Neural cell (in vitro differentiated cells): Measurements from ENCODE around the gene PTCD2. TPM values are rescaled to one million over a fixed set of nuclear protein-coding genes. Genes with fewer than 3 reads are reported as not detected.

Experiments
- H2AFZ ChIP-seq: fragments of 200-600, 300-800 bp; sonication (generic), shearing (Covaris generic); 2 replicates; pipeline ENCODE4 v1.6.0; 2014; ENCODE audit warnings: low read depth, mild to moderate bottlenecking, antibody characterized with exemption, low read length, moderate library complexity
- H3F3A ChIP-seq: fragments of 200-600 bp; shearing (Covaris generic); 2 replicates; pipeline ENCODE4 v1.6.1; 2016; ENCODE audit warnings: mild to moderate bottlenecking, moderate library complexity, mixed read lengths, antibody characterized with exemption, low read length; ENCODE audit not compliant: insufficient read depth, poor library complexity, severe bottlenecking
- H3K27ac ChIP-seq: fragments of 200-600, 300-800 bp; sonication (generic), shearing (Covaris generic); 2 replicates; pipeline ENCODE4 v1.5.1; 2014; ENCODE audit warnings: mild to moderate bottlenecking, low read length, moderate library complexity
- H3K27me3 ChIP-seq: fragments of 300-800, 200-600 bp; sonication (generic), shearing (Covaris generic); 2 replicates; pipeline ENCODE4 v1.6.0; 2014; ENCODE audit warnings: mild to moderate bottlenecking, low read depth, low read length, moderate library complexity; ENCODE audit not compliant: insufficient read depth
- H3K36me3 ChIP-seq: fragments of 300-800, 200-600 bp; sonication (generic), shearing (Covaris generic); 2 replicates; pipeline ENCODE4 v1.5.1; 2014; ENCODE audit warnings: mild to moderate bottlenecking, antibody characterized with exemption, low read length, moderate library complexity; ENCODE audit not compliant: insufficient read depth
- H3K4me2 ChIP-seq: fragments of 300-800, 200-600 bp; sonication (generic), shearing (Covaris generic); 2 replicates; pipeline ENCODE4 v1.6.0; 2014; ENCODE audit warnings: mild to moderate bottlenecking, low read length
- H3K4me3 ChIP-seq: fragments of 300-800, 200-600 bp; sonication (generic), shearing (Covaris generic); 2 replicates; pipeline ENCODE4 v1.5.1; 2014; ENCODE audit warnings: mild to moderate bottlenecking, low read length, moderate library complexity
- H3K79me2 ChIP-seq: fragments of 200-600 bp; shearing (Covaris generic); replicated peaks from 2 replicates; pipeline ENCODE4 v1.6.0; 2014; ENCODE audit warnings: mild to moderate bottlenecking, low read length, moderate library complexity; ENCODE audit not compliant: insufficient read depth
- H3K9ac ChIP-seq: fragments of 300-800, 200-600 bp; sonication (generic), shearing (Covaris generic); 2 replicates; pipeline ENCODE4 v1.6.1; 2016; ENCODE audit warnings: mild to moderate bottlenecking, low read length, mixed read lengths
- H3K9me2 ChIP-seq: fragments of 200-600 bp; shearing (Covaris generic); 2 replicates; pipeline ENCODE4 v1.6.1; 2016; ENCODE audit warnings: mild to moderate bottlenecking, low read length, mixed read lengths; ENCODE audit not compliant: insufficient read depth
- H3K9me3 ChIP-seq: fragments of 200-600, 300-800 bp; sonication (generic), shearing (Covaris generic); 2 replicates; pipeline ENCODE4 v1.6.1; 2016; ENCODE audit warnings: mild to moderate bottlenecking, mixed run types, low read length, moderate library complexity, mixed read lengths
- H4K20me1 ChIP-seq: fragments of 200-600 bp; shearing (Covaris generic); 2 replicates; pipeline ENCODE4 v1.6.1; 2016; ENCODE audit warnings: mild to moderate bottlenecking, mixed run types; ENCODE audit not compliant: insufficient read depth
- CTCF ChIP-seq: fragments of 450-650 bp; IDR thresholded peaks from 2 replicates; pipeline ENCODE4 v1.5.1; 2014; ENCODE audit warnings: antibody characterized with exemption, mild to moderate bottlenecking, moderate library complexity; ENCODE audit not compliant: poor library complexity, severe bottlenecking
- EP300 ChIP-seq: fragments of 450-650 bp; conservative IDR thresholded peaks from 2 replicates; pipeline ENCODE4 v1.6.1; 2014; ENCODE audit warnings: antibody characterized with exemption, mild to moderate bottlenecking, moderate library complexity; ENCODE audit not compliant: poor library complexity, severe bottlenecking
- EZH2 ChIP-seq: fragments of 200-600, 300-800 bp; shearing (Covaris generic), sonication (generic); IDR thresholded peaks from 2 replicates; pipeline ENCODE4 v1.6.1; 2014; ENCODE audit warnings: antibody characterized with exemption, low read length, borderline replicate concordance, mild to moderate bottlenecking; ENCODE audit not compliant: insufficient read depth, poor library complexity, severe bottlenecking
- MXI1 ChIP-seq: fragments of 450-650 bp; conservative IDR thresholded peaks from 2 replicates; pipeline ENCODE4 v1.6.1; 2014; ENCODE audit warnings: antibody characterized with exemption, mild to moderate bottlenecking; ENCODE audit not compliant: poor library complexity, severe bottlenecking
- POLR2AphosphoS5 ChIP-seq: IDR thresholded peaks from 2 replicates; pipeline ENCODE4 v1.6.1; 2012
- RAD21 ChIP-seq: fragments of 450-650 bp; conservative IDR thresholded peaks from 2 replicates; pipeline ENCODE4 v1.6.1; 2014; ENCODE audit warnings: antibody characterized with exemption, mild to moderate bottlenecking, moderate library complexity
- REST ChIP-seq: IDR thresholded peaks from 2 replicates; pipeline ENCODE4 v1.6.1; 2012; ENCODE audit warnings: borderline replicate concordance
- SMC3 ChIP-seq: fragments of 450-650 bp; conservative IDR thresholded peaks from 2 replicates; pipeline ENCODE4 v1.6.1; 2014; ENCODE audit warnings: antibody characterized with exemption, mild to moderate bottlenecking, moderate library complexity; ENCODE audit not compliant: poor library complexity
- TAF1 ChIP-seq: IDR thresholded peaks from 2 replicates; pipeline ENCODE4 v1.6.1; 2012; ENCODE audit warnings: low read depth
- polyA plus RNA-seq: library from polyadenylated mRNA; depleted of rRNA; stranded (reverse); fragments of >200 nt; gene quantifications from 2 replicates; pipeline ENCODE4 v1.2.3, GENCODE V29; 2014

Gene PTCD2
- polyA plus RNA-seq, 1 donor from 2014 or later = 4.4 TPM

GRCh38 chr5:72353046-72353445, 32.9 kb downstream of the PTCD2 start:
- no peak overlapping the region for H3K4me2 ChIP-seq
- no peaks in the 10 kb centered on the region for H3F3A ChIP-seq
- H3K27me3 ChIP-seq = no peaks in the 10 kb centered on the region
- H3K36me3 ChIP-seq = no peaks in the 10 kb centered on the region
- H4K20me1 ChIP-seq = no peaks in the 10 kb centered on the region
- no peak overlapping the region for H3K27ac ChIP-seq
- H3K4me3 ChIP-seq = no peak overlapping the region
- H3K9ac ChIP-seq = no peak overlapping the region
- no peak overlapping the region for H2AFZ ChIP-seq
- H3K79me2 ChIP-seq = no peaks in the 10 kb centered on the region
- H3K9me2 ChIP-seq = no peaks in the 10 kb centered on the region
- TF ChIP-seq SMC3 (no peak), CTCF (no peak)
- no peaks in the 10 kb centered on the region for H3K9me3 ChIP-seq

- no peak overlapping the region for H3K27ac ChIP-seq
- no peaks in the 10 kb centered on the region for H3K36me3 ChIP-seq
- H4K20me1 ChIP-seq = no peaks in the 10 kb centered on the region
- H3K4me3 ChIP-seq = no peak overlapping the region
- no peak overlapping the region for H2AFZ ChIP-seq
- no peak overlapping the region for H3K9ac ChIP-seq
- no peaks in the 10 kb centered on the region for H3K27me3 ChIP-seq
- H3F3A ChIP-seq = no peaks in the 10 kb centered on the region
- H3K9me2 ChIP-seq = no peaks in the 10 kb centered on the region
- peak; percentile 73 for TF ChIP-seq SMC3
- TF ChIP-seq POLR2AphosphoS5 = no peak
- TF ChIP-seq EZH2 = no peak
- TF ChIP-seq EP300 = no peak
- TF ChIP-seq REST = no peak
- TF ChIP-seq TAF1 = no peak
- no peak for TF ChIP-seq MXI1
- TF ChIP-seq CTCF = peak; percentile 68
- TF ChIP-seq RAD21 = peak; percentile 76
- H3K4me2 ChIP-seq = no peak overlapping the region
- H3K9me3 ChIP-seq = no peaks in the 10 kb centered on the region
- no peaks in the 10 kb centered on the region for H3K79me2 ChIP-seq
Measured at GRCh38 chr5:72355706-72356299, 35.6 kb downstream of the PTCD2 start.
